WTC11 (cell line): ENCODE data around the gene SPRR2B. TPM values are rescaled to one million over a fixed set of nuclear protein-coding genes. Genes with fewer than 3 reads are reported as not detected.
A peak's percentile ranks its signal among the peaks of the same experiment; 100 is the strongest.

Experiments used
- ATAC-seq: fragments of 200-7000 bp; cut with Tn5 transposase; 2 replicates; pipeline ENCODE4 v1.10.0; 2021; ENCODE audit warnings: mild to moderate bottlenecking, moderate library complexity
- CTCF ChIA-PET: fragments of 300-600 bp; sonication (Branson Sonifier 250); formaldehyde crosslinking; loops from one replicate; lab custom pipeline; 2021; ENCODE audit warnings: antibody characterized with exemption; lab: Charles Lee
- POLR2A ChIA-PET: fragments of 350-600 bp; sonication (Branson Sonifier 250); formaldehyde crosslinking; loops from one replicate; lab custom pipeline; 2021; ENCODE audit warnings: antibody characterized with exemption; lab: Charles Lee
- DNase-seq: peaks from one replicate; pipeline ENCODE4 v3.0.0; 2021; ENCODE audit warnings: low spot score
- H3K27ac Mint-ChIP-seq: 2 replicates; pipeline ENCODE4 v1.8.0; 2021; ENCODE audit warnings: mixed read lengths
- H3K27me3 Mint-ChIP-seq: 2 replicates; pipeline ENCODE4 v1.8.0; 2021; ENCODE audit warnings: low read depth, mild to moderate bottlenecking, moderate library complexity, mixed read lengths
- H3K36me3 Mint-ChIP-seq: 2 replicates; pipeline ENCODE4 v1.8.0; 2021; ENCODE audit warnings: mixed read lengths
- H3K4me1 Mint-ChIP-seq: 2 replicates; pipeline ENCODE4 v1.8.0; 2022; ENCODE audit warnings: mixed read lengths
- H3K4me3 Mint-ChIP-seq: 2 replicates; pipeline ENCODE4 v1.8.0; 2021; ENCODE audit warnings: mild to moderate bottlenecking, moderate library complexity, mixed read lengths
- H3K9me3 Mint-ChIP-seq: 2 replicates; pipeline ENCODE4 v1.8.0; 2021; ENCODE audit warnings: mixed read lengths
- ESRRA ChIP-seq: sonication (generic); formaldehyde crosslinking; IDR thresholded peaks from 2 replicates; pipeline ENCODE4 v1.8.1; 2022; ENCODE audit warnings: mild to moderate bottlenecking, missing genetic modification reagents, borderline replicate concordance
- FOXP1 ChIP-seq: sonication (generic); formaldehyde crosslinking; IDR thresholded peaks from 2 replicates; pipeline ENCODE4 v1.8.0; 2022; ENCODE audit warnings: missing genetic modification reagents, mild to moderate bottlenecking, moderate library complexity, borderline replicate concordance
- NFE2L1 ChIP-seq: sonication (generic); formaldehyde crosslinking; IDR thresholded peaks from 2 replicates; pipeline ENCODE4 v1.8.1; 2023; ENCODE audit warnings: missing genetic modification reagents
- PRRX2 ChIP-seq: fragments of 250-450 bp; sonication (Bioruptor Pico); IDR thresholded peaks from 2 replicates; pipeline ENCODE4 v1.8.0; 2021; ENCODE audit warnings: mild to moderate bottlenecking
- SP1 ChIP-seq: sonication (generic); formaldehyde crosslinking; conservative IDR thresholded peaks from 2 replicates; pipeline ENCODE4 v1.8.1; 2022; ENCODE audit warnings: missing genetic modification reagents
- TEAD1 ChIP-seq: sonication (generic); formaldehyde crosslinking; IDR thresholded peaks from 2 replicates; pipeline ENCODE4 v1.8.0; 2022; ENCODE audit warnings: mild to moderate bottlenecking, missing genetic modification reagents
- ZNF232 ChIP-seq: sonication (generic); formaldehyde crosslinking; IDR thresholded peaks from 2 replicates; pipeline ENCODE4 v1.8.0; 2022; ENCODE audit warnings: mild to moderate bottlenecking, missing genetic modification reagents
- total RNA-seq: library from RNA; stranded (reverse); gene quantifications from 3 replicates; pipeline ENCODE4 v1.2.3, GENCODE V29; 2021
- TF ChIP-seq, protein P1 (sequence below): fragments of 250-450 bp; sonication (Bioruptor Pico); IDR thresholded peaks from 2 replicates; pipeline ENCODE4 v1.9.0; 2021; ENCODE audit warnings: mild to moderate bottlenecking
- TF ChIP-seq, protein P2 (sequence below): sonication (generic); formaldehyde crosslinking; IDR thresholded peaks from 2 replicates; pipeline ENCODE4 v1.8.0; 2023; ENCODE audit warnings: mild to moderate bottlenecking, missing genetic modification reagents
- TF ChIP-seq, protein P3 (sequence below): fragments of 250-450 bp; sonication (Bioruptor Pico); IDR thresholded peaks from 2 replicates; pipeline ENCODE4 v1.9.0; 2021; ENCODE audit warnings: mild to moderate bottlenecking
- TF ChIP-seq, protein P4 (sequence below): sonication (generic); formaldehyde crosslinking; IDR thresholded peaks from 2 replicates; pipeline ENCODE4 v1.8.1; 2023; ENCODE audit warnings: mild to moderate bottlenecking, missing genetic modification reagents, moderate library complexity
- TF ChIP-seq, protein P5 (sequence below): sonication (generic); formaldehyde crosslinking; IDR thresholded peaks from 2 replicates; pipeline ENCODE4 v1.8.0; 2022; ENCODE audit warnings: mild to moderate bottlenecking, missing genetic modification reagents
- TF ChIP-seq, protein P6 (sequence below): sonication (generic); formaldehyde crosslinking; conservative IDR thresholded peaks from 2 replicates; pipeline ENCODE4 v1.8.1; 2022; ENCODE audit warnings: mild to moderate bottlenecking, missing genetic modification reagents
- TF ChIP-seq, protein P7 (sequence below): sonication (generic); formaldehyde crosslinking; IDR thresholded peaks from 2 replicates; pipeline ENCODE4 v1.8.1; 2023; ENCODE audit warnings: mild to moderate bottlenecking, missing genetic modification reagents

The SPRR2B gene
- total RNA-seq, 1 experiment from 2014 or later: not detected

DNA sequence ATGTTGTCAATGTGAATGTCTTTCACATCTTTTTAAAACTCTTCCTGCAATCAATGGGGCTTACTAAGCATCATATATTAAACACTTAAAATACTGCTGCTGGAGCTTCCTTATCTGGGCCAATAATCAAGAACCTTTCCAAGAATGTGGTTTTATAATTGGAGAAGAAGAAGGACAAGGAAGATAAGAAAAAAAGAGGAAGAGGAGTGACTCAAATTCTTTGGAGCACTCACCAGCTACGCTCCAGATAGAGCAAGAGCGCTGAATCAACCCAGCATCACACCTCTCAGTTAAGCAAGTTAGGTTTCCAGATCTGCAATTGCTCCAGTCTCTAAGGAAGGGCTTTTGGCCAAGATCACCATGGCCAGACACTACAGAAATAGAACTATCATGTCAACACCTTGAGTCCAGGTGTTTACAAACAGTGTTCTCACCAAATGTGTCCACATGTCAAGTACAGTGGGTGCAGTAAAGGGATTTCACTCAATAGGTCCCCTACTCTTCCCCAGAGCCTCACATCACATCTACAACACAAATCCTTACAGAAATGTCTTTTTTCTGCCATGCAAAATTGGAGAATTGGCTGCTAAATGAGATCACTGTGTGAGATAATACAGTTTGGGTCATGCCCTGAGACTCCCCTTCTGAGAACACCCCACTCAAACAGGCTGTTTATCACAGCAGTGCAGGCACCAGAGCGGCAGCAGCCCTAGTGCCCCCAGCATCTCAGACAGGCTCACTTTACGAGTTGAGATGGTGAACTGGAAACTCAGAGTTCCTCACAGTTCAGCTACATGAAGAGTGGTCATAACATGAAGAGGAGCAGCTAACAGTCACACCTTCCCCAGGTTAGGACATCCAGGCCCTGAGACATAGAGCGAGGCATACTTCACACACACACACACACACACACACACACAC, 1.7 kb upstream of the SPRR2B start (continued):
- TF ChIP-seq, protein P1, sequence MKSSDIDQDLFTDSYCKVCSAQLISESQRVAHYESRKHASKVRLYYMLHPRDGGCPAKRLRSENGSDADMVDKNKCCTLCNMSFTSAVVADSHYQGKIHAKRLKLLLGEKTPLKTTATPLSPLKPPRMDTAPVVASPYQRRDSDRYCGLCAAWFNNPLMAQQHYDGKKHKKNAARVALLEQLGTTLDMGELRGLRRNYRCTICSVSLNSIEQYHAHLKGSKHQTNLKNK: no peak
- TF ChIP-seq, protein P2, sequence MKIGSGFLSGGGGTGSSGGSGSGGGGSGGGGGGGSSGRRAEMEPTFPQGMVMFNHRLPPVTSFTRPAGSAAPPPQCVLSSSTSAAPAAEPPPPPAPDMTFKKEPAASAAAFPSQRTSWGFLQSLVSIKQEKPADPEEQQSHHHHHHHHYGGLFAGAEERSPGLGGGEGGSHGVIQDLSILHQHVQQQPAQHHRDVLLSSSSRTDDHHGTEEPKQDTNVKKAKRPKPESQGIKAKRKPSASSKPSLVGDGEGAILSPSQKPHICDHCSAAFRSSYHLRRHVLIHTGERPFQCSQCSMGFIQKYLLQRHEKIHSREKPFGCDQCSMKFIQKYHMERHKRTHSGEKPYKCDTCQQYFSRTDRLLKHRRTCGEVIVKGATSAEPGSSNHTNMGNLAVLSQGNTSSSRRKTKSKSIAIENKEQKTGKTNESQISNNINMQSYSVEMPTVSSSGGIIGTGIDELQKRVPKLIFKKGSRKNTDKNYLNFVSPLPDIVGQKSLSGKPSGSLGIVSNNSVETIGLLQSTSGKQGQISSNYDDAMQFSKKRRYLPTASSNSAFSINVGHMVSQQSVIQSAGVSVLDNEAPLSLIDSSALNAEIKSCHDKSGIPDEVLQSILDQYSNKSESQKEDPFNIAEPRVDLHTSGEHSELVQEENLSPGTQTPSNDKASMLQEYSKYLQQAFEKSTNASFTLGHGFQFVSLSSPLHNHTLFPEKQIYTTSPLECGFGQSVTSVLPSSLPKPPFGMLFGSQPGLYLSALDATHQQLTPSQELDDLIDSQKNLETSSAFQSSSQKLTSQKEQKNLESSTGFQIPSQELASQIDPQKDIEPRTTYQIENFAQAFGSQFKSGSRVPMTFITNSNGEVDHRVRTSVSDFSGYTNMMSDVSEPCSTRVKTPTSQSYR (CRISPR knock-in tag): no peak
- TF ChIP-seq ZNF232 (CRISPR knock-in tag): no peak

DNA sequence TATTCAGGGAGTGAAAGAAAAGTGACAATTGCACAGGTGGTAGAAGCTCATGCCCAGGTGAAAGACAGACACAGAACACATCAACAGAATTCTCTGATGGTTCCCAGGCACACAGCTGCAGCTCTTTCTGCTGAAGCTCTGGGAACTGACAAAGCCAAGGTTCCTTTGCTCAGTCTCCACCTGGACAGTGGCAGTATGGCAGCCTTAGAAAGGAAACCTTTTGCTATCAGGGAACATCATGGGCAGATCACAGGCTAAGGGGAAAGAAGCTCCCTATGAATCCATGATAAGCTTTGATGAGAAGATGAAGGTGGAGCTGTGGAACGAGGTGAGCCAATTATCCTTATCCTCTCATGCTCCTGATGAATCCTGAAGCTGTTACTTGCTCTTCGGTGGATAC, 1.2 kb downstream of the SPRR2B start:
- Mint-ChIP-seq H3K4me3 (no peak overlapping the region), H3K27ac (no peak overlapping the region), H3K27me3 (peaks cover 4% of the 10 kb centered on the region), H3K9me3 (no peaks in the 10 kb centered on the region), H3K36me3 (no peaks in the 10 kb centered on the region), H3K4me1 (no peaks in the 10 kb centered on the region)
- ATAC-seq: peak; percentile 39; the same call in 1 of the 2 replicates
- ChIA-PET POLR2A (no interaction called here), CTCF (interaction anchor here (1.4 to 1.6 kb wide), 2 partner anchors 38 to 122 kb away, joined by 3 read pairs; no protein-coding TSS in a partner anchor)
- DNase-seq: no peak
- TF ChIP-seq, protein P3, sequence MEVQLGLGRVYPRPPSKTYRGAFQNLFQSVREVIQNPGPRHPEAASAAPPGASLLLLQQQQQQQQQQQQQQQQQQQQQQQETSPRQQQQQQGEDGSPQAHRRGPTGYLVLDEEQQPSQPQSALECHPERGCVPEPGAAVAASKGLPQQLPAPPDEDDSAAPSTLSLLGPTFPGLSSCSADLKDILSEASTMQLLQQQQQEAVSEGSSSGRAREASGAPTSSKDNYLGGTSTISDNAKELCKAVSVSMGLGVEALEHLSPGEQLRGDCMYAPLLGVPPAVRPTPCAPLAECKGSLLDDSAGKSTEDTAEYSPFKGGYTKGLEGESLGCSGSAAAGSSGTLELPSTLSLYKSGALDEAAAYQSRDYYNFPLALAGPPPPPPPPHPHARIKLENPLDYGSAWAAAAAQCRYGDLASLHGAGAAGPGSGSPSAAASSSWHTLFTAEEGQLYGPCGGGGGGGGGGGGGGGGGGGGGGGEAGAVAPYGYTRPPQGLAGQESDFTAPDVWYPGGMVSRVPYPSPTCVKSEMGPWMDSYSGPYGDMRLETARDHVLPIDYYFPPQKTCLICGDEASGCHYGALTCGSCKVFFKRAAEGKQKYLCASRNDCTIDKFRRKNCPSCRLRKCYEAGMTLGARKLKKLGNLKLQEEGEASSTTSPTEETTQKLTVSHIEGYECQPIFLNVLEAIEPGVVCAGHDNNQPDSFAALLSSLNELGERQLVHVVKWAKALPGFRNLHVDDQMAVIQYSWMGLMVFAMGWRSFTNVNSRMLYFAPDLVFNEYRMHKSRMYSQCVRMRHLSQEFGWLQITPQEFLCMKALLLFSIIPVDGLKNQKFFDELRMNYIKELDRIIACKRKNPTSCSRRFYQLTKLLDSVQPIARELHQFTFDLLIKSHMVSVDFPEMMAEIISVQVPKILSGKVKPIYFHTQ (CRISPR knock-in tag): no peak
- TF ChIP-seq, protein P4, sequence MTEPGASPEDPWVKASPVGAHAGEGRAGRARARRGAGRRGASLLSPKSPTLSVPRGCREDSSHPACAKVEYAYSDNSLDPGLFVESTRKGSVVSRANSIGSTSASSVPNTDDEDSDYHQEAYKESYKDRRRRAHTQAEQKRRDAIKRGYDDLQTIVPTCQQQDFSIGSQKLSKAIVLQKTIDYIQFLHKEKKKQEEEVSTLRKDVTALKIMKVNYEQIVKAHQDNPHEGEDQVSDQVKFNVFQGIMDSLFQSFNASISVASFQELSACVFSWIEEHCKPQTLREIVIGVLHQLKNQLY (CRISPR knock-in tag): no peak
- no peak for TF ChIP-seq ESRRA (CRISPR knock-in tag)

DNA sequence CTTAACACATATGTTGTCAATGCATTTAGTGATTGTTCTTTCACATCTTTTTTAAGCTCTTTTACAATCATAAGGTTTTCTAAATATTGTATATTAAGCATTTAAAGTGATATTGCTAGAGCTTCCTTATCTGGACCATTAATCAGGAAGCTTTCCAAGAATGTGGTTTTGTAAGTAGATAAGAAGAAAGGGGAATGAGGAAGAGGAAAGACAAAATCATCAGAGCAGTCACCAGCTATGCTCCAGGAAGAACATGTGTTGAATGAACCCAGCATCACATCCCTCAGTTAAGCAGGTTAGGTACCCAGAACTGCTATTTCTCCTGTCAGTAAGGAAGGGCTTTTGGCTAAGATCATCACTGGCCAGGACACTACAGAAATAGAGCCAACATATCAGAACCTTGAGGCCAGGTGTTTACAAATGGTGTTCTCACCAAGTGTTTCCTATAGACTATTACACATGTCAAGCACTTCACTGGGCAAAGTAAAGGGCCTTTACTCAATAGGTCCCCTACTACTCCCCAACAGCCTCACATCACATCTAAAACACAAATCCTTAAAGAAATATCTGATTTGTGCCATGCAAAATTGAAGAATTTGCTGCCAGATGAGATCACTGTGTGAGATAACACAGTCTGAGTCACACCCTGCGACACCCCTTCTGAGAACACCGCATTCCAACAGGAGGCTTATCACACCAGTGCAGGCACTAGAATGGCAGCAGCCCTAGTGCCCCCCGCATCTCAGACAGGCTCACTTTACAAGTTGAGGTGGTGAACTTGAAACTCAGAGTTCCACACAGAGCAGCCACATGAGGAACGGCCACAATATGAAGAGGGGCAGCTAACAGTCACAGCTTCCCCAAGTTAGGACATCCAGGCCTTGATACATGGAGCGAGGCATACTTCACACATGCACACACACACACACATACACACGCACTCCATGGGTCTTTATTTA, 12.3 kb downstream of the SPRR2B start:
- no peaks in the 10 kb centered on the region for H3K27me3 Mint-ChIP-seq
- CTCF ChIA-PET: no interaction called here

DNA sequence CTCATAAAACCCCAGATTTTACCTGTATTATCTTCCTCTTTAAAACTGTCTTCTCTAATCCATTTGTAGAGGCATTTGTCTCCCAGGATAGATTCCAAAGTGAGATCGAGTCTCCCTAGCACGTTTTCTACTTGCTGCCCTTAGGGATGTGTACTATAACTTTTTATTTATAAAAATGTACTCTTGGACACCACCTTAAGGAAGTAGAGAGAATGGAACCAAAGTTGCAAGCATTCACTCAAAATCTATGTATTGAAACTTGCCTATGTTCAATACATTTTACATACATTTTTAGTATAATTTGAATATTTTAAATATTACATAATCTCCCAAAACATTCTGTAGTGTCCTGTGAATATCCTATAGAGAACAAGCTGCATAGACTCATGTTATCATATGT, 13.3 kb downstream of the SPRR2B start:
- Mint-ChIP-seq H3K9me3 (0 out of 2 replicates have a peak, but pooled peaks cover 5% of the 10 kb centered on the region), H3K4me3 (no peak overlapping the region), H3K4me1 (no peaks in the 10 kb centered on the region), H3K36me3 (no peaks in the 10 kb centered on the region), H3K27ac (no peak overlapping the region), H3K27me3 (no peaks in the 10 kb centered on the region)
- CTCF ChIA-PET: interaction anchor here (1.5 kb wide), 1 partner anchor 97 kb away, joined by 4 read pairs; no protein-coding TSS in a partner anchor
- POLR2A ChIA-PET: no interaction called here
- no peak for ATAC-seq
- no peak for DNase-seq
- no peak for TF ChIP-seq TEAD1 (CRISPR knock-in tag)
- no peak for TF ChIP-seq PRRX2 (CRISPR knock-in tag)
- TF ChIP-seq NFE2L1 (CRISPR knock-in tag): no peak
- TF ChIP-seq, protein P5, sequence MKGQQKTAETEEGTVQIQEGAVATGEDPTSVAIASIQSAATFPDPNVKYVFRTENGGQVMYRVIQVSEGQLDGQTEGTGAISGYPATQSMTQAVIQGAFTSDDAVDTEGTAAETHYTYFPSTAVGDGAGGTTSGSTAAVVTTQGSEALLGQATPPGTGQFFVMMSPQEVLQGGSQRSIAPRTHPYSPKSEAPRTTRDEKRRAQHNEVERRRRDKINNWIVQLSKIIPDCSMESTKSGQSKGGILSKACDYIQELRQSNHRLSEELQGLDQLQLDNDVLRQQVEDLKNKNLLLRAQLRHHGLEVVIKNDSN: no peak
- TF ChIP-seq, protein P6, sequence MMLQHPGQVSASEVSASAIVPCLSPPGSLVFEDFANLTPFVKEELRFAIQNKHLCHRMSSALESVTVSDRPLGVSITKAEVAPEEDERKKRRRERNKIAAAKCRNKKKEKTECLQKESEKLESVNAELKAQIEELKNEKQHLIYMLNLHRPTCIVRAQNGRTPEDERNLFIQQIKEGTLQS (CRISPR knock-in tag): no peak
- TF ChIP-seq, protein P7, sequence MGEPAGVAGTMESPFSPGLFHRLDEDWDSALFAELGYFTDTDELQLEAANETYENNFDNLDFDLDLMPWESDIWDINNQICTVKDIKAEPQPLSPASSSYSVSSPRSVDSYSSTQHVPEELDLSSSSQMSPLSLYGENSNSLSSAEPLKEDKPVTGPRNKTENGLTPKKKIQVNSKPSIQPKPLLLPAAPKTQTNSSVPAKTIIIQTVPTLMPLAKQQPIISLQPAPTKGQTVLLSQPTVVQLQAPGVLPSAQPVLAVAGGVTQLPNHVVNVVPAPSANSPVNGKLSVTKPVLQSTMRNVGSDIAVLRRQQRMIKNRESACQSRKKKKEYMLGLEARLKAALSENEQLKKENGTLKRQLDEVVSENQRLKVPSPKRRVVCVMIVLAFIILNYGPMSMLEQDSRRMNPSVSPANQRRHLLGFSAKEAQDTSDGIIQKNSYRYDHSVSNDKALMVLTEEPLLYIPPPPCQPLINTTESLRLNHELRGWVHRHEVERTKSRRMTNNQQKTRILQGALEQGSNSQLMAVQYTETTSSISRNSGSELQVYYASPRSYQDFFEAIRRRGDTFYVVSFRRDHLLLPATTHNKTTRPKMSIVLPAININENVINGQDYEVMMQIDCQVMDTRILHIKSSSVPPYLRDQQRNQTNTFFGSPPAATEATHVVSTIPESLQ (CRISPR knock-in tag): no peak
- TF ChIP-seq, protein P1: no peak

More for the DNA sequence above, 12.3 kb downstream of the SPRR2B start:
- Mint-ChIP-seq H3K27ac (no peak overlapping the region), H3K36me3 (no peaks in the 10 kb centered on the region), H3K4me3 (no peak overlapping the region), H3K4me1 (no peaks in the 10 kb centered on the region), H3K9me3 (no peaks in the 10 kb centered on the region)
- DNase-seq (no peak), ATAC-seq (no peak)
- POLR2A ChIA-PET: no interaction called here
- TF ChIP-seq FOXP1 (CRISPR knock-in tag): no peak
- no peak for TF ChIP-seq SP1 (CRISPR knock-in tag)
